GM12892 (cell line): ENCODE results near the gene SOX21.
A peak's percentile ranks its signal among the peaks of the same experiment; 100 is the strongest.

Experiments
- DNase-seq: peaks from one replicate; pipeline ENCODE4 v3.0.0; 2011; ENCODE audit not compliant: insufficient read length
- FAIRE-seq: peaks from 2 replicates; lab custom pipeline; 2011; peaks lifted over from hg19 to GRCh38; lab: Jason Lieb, UNC
- POLR2A ChIP-seq: IDR thresholded peaks from 2 replicates; pipeline ENCODE4 v1.6.1; 2011; ENCODE audit warnings: low read depth, low read length, control low read depth
- POLR2AphosphoS5 ChIP-seq: IDR thresholded peaks from 2 replicates; pipeline ENCODE4 v1.6.1; 2011; ENCODE audit warnings: low read depth, low read length, control low read depth
- TAF1 ChIP-seq: IDR thresholded peaks from 2 replicates; pipeline ENCODE4 v1.6.1; 2011; ENCODE audit warnings: low read depth, mild to moderate bottlenecking, control low read depth, low read length, borderline replicate concordance

Gene SOX21

GRCh38 chr13:94662274-94662945 lies 49.9 kb downstream of the SOX21 start:
- TF ChIP-seq TAF1: no peak
- TF ChIP-seq POLR2AphosphoS5: no peak
- TF ChIP-seq POLR2A: no peak
- FAIRE-seq (no peak), DNase-seq (no peak)

DNA sequence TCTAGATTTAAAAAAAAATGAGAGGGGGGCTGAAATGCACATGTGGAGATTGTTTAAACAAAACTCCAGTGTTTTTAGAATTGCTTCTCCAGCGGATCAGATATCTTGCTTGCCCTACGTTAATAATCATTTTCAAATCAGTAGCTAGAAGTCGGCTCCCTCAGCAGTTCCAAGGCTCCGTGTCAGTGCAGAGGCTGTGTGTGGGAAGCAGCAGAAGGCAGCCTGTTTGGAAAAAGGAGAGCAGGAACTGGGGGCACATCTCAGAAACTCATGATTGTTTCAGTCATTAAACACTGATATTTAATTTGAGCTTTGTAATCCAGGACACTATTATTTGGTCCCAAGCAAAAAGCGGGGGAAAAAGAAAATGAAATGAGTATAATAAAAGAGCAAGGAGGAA lies 50.9 kb downstream of the SOX21 start:
- FAIRE-seq (no peak), DNase-seq (no peak)
- TF ChIP-seq POLR2A (no peak), POLR2AphosphoS5 (no peak), TAF1 (no peak)

GRCh38 chr13:94660695-94661326 lies 51.5 kb downstream of the SOX21 start:
- DNase-seq (no peak), FAIRE-seq (peak; percentile 51)
- no peak for TF ChIP-seq POLR2A
- TF ChIP-seq TAF1: no peak
- TF ChIP-seq POLR2AphosphoS5: no peak
